ENCODE results near the gene KLRC1.
"Not testable (repeated sequence)": the region's sequence is repeated elsewhere in the genome, so short reads cannot be mapped to it uniquely, and the experiment has no call there.

Gene KLRC1

DNA sequence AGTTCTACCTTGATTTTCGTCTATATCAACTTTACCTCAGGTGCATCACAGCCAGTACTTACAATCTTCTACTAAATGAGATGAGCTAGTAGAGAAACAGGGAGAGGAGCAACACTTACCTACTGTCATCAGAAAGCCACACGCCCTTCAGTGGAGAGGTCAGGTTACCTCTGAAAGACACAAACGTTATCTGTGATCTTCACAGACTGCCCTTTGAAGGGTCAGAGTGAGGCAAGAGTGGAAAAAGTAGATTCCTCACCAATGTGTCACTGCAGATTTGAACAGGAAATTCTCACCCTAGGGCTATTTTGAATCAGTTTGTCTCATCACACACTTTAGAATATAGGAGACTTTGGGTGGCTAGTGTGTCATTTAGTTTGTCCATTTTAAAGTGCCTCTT, 31.0 kb downstream of the KLRC1 start:
- not testable (repeated sequence) for DNase-seq (ENCODE audit: low read depth)

DNA sequence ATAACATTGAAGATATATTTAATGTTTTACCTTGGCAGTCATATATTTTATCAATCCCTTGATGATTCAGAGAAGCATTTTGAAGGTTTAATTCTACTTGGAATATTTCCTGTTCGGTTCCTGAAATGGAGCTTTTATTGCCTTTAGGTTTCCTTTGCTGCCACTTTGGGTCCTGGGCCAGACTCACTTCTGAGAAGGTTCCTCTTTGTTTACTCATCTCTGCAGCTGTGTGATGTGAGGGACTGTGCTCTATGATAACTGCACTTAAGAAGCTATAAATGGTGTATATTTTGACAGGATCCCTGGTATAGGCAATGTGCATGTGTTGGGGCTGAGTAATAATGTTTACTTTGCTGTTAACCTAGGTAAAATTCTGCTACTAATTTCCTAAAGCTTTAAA, 32.8 kb downstream of the KLRC1 start, which contains the start of gene KLRC3:
TSS of gene KLRC3 (minus strand) at position 262 of the 400 bp plus-strand sequence. CDS start at position 217, 45 bp downstream.
- DNase-seq (ENCODE audit: low read depth) = not testable (repeated sequence)

DNA sequence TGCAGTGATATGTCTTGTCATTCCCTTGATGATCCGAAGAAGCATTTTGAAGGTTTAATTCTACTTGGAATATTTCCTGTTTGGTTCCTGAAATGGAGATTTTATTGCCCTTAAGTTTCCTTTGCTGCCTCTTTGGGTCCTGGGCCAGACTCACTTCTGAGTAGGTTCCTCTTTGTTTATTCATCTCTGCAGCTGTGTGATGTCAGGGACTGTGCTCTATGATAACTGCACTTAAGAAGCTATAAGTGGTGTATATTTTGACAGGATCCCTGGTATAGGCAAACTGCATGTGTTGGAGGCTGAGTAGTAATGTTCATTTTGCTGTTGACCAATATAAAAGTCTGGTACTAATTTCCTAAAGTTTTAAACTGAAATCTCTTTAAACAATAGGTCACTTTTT, 43.8 kb downstream of the KLRC1 start, which contains the start of gene KLRC4:
TSS of gene KLRC4 (minus strand) at position 366 of the 400 bp plus-strand sequence. CDS start at position 184, 182 bp downstream.
- no peak for DNase-seq (ENCODE audit: low read depth)

DNA sequence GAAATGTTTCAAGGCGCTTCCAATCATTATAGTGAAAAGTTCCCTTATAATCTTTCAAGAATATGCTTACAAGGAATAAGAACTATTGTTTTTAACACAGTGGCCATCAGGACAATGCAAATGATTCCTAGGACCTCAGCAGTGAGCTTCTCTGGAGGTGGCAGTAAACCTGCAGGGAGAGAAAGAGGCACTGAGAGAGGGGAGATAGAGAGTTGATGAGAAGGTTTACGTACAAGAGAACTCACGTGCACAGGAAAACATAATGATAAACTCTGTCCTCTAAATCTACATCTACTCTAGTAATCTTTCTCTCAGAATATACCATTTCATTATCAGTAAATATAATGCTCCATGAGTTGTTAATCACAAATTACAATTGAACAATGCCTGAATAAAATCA, 44.3 kb downstream of the KLRC1 start:
- no peak for DNase-seq (ENCODE audit: low read depth)

DNA sequence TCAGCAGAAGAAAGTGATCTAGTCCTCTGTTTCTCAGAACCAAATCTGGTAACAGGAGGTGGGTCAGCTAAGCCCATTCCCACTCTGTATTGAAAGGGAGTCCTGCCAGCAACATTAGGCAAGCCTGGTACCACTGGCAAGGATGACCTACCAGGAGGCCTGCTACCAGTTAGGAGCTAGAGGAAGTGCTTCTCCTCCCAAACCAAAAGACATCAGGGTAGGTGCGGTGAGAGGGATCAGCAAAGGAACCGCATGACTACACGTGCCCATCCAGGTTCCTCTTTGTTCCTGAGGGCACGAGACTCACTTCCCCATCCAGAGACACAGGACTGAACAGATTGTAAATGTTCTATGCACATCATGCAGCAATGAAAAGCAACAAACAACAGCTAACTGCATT, 46.5 kb downstream of the KLRC1 start:
- DNase-seq (ENCODE audit: low read depth) = no peak

DNA sequence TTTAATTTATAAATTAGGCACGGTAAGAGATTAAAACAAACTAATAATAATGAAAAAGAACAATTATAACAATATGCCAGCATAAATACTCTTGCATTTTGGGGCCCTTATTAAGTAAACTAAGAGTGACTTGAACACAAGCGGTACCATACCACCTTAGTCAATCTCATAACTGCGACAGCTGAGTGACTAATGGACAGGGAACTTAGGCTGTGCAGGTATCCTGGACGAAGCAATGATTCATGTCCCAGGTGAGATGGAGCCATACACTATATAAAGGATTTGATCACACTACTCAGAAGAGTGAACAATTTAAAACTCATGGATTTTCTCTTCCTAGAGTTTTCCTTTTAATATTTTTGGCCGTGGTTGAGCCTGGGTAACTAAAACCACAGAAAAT, 47.9 kb downstream of the KLRC1 start:
- no peak for DNase-seq (ENCODE audit: low read depth)

DNA sequence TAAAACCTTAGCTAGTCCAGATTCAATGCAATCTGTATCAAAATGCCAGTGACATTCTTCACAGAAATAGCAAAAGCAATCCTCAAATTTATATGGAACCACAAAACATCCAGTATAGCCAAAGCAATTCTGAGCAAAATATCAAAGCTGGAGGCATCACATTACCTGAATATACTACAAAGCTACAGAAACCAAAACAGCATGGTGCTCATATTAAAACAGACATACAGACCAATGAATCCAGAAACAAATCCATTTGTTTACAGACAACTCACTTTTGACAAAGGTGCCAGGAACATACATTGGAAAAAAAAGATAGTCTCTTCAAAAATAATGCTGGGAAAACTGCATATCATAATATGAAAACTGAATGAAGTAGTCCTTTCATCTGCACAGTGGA, 48.4 kb downstream of the KLRC1 start:
- DNase-seq (ENCODE audit: low read depth) = no peak

DNA sequence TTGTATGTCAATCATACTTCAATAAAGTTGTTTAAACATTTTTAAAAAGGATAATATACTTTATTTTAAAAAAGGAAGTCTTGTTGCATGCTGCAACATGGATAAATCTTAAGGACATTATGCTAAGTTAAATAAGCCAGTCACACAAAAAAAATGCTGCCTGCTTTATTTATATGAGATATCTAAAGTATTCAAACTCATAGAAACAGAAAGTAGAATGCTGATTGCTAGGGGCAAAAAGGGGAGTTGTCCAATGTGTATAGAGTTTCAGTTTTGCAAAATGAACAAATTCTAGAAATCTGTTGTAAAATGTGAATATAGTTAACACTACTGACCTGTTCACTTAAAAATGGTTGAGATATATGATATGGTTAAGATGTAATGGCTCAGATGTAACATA, 52.3 kb downstream of the KLRC1 start:
- DNase-seq (ENCODE audit: low read depth) = no peak

DNA sequence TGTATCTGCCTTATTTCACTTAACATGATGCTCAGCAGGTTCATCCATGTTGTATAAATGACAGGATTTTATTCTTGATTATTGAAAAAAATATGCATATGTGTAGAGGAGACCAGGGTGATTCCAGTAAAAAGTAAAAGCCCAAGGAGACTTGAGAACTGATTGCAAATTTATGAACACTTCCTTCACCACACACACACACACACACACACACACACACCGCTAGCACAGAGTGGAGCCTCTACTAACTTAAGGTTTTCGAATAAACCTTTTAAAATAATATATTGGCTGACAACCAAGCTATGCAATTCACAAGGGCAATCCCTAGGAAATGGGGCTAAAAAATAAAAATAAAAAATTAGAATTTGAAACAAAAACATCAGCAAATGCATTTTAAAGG, 55.0 kb downstream of the KLRC1 start:
- DNase-seq (ENCODE audit: low read depth) = no peak

DNA sequence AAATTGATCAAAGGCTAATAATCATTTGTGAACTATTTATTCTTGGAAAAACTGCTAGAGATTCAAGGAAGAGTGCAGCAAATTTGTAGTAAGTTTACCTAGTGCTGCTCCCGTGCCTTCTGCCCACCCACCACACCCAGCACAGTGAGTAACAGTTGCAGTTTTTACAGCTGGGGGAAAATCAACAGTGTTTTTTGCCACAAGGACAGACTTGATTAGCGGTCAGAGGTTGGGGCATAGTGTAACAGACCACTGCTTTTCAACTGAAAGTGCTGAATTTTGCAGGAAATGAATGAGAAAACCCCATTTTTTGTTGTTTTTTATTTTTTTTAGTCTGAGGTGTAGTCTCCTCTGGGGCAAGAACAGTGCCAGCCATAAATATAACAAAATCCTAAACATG, 55.9 kb downstream of the KLRC1 start:
- no peak for DNase-seq (ENCODE audit: low read depth)

DNA sequence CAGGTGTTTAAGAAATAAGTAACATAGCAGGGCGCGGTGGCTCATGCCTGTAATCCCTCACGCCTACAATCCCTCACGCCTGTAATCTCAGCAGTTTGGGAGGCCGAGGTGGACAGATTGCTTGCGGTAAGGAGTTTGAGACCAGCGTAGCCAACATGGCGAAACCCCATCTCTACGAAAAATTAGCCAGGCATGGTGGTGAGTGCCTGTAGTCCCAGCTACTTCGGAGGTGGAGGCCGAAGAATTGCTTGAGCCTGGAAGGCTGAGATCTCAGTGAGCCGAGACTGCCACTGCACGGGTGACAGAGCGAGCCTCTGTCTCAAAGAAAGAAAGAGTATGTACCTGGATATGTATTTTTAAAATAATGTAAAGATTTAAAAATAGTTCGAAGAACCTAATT, 57.0 kb downstream of the KLRC1 start:
- not testable (repeated sequence) for DNase-seq (ENCODE audit: low read depth)

All from T follicular helper cell (primary cell).